IPS-20b (cell line): ENCODE data around the gene PTH2.

ENCODE experiments used
- H3K27ac ChIP-seq: one replicate; pipeline ENCODE4 v1.5.1; 2013; ENCODE audit warnings: low read length
- H3K27me3 ChIP-seq: 2 replicates; pipeline ENCODE4 v1.6.1; 2013; ENCODE audit warnings: mild to moderate bottlenecking, low read length, inconsistent platforms; ENCODE audit not compliant: insufficient read depth
- H3K36me3 ChIP-seq: 2 replicates; pipeline ENCODE4 v1.6.1; 2013; ENCODE audit warnings: low read depth, mild to moderate bottlenecking, inconsistent platforms, low read length, moderate library complexity; ENCODE audit not compliant: insufficient read depth
- H3K4me1 ChIP-seq: 2 replicates; pipeline ENCODE4 v1.6.1; 2013; ENCODE audit warnings: mild to moderate bottlenecking, control low read depth, inconsistent platforms, low read length, moderate library complexity; ENCODE audit not compliant: insufficient read depth
- H3K4me3 ChIP-seq: 2 replicates; pipeline ENCODE4 v1.5.1; 2013; ENCODE audit warnings: mild to moderate bottlenecking, low read length, inconsistent platforms
- H3K9ac ChIP-seq: 2 replicates; pipeline ENCODE4 v1.6.1; 2013; ENCODE audit warnings: low read depth, mild to moderate bottlenecking, inconsistent platforms, low read length, moderate library complexity
- H3K9me3 ChIP-seq: 2 replicates; pipeline ENCODE4 v1.6.1; 2013; ENCODE audit warnings: mild to moderate bottlenecking, low read depth, low read length, inconsistent platforms; ENCODE audit not compliant: insufficient read depth

The PTH2 gene

GRCh38 chr19:49417088-49417487 is 6.2 kb downstream of the PTH2 start:
- Histone ChIP-seq H3K36me3 (no peaks in the 10 kb centered on the region), H3K27ac (no peak overlapping the region), H3K9me3 (no peaks in the 10 kb centered on the region), H3K4me1 (no peaks in the 10 kb centered on the region; the same call in 1 of the 2 replicates), H3K27me3 (peaks cover 40% of the 10 kb centered on the region), H3K9ac (no peak overlapping the region), H3K4me3 (no peak overlapping the region)

GRCh38 chr19:49415810-49416200 is 7.4 kb downstream of the PTH2 start:
- Histone ChIP-seq H3K27ac (no peak overlapping the region), H3K36me3 (no peaks in the 10 kb centered on the region), H3K9me3 (no peaks in the 10 kb centered on the region), H3K4me1 (no peaks in the 10 kb centered on the region; the same call in 1 of the 2 replicates), H3K27me3 (peaks cover 27% of the 10 kb centered on the region), H3K4me3 (no peak overlapping the region), H3K9ac (no peak overlapping the region)

GRCh38 chr19:49415102-49415809 is 8.0 kb downstream of the PTH2 start:
- Histone ChIP-seq H3K27ac (no peak overlapping the region), H3K27me3 (peaks cover 21% of the 10 kb centered on the region), H3K36me3 (no peaks in the 10 kb centered on the region), H3K4me1 (no peaks in the 10 kb centered on the region), H3K9me3 (no peaks in the 10 kb centered on the region), H3K9ac (no peak overlapping the region), H3K4me3 (no peak overlapping the region)

- H3K9me3 ChIP-seq = no peaks in the 10 kb centered on the region
- H3K9ac ChIP-seq = no peak overlapping the region
- H3K27me3 ChIP-seq = peaks cover 15% of the 10 kb centered on the region; the same call in 1 of the 2 replicates
- no peak overlapping the region for H3K4me3 ChIP-seq
- no peak overlapping the region for H3K27ac ChIP-seq
- no peaks in the 10 kb centered on the region for H3K4me1 ChIP-seq
- H3K36me3 ChIP-seq = no peaks in the 10 kb centered on the region
These were observed 9.0 kb downstream of the PTH2 start for GRCh38 chr19:49414256-49414655.

GRCh38 chr19:49413348-49413747 is 9.9 kb downstream of the PTH2 start:
- H3K27ac ChIP-seq = no peak overlapping the region
- H3K27me3 ChIP-seq = peaks cover 6% of the 10 kb centered on the region; the same call in 1 of the 2 replicates
- H3K4me3 ChIP-seq = no peak overlapping the region
- no peaks in the 10 kb centered on the region for H3K36me3 ChIP-seq
- no peaks in the 10 kb centered on the region for H3K4me1 ChIP-seq
- no peak overlapping the region for H3K9ac ChIP-seq
- no peaks in the 10 kb centered on the region for H3K9me3 ChIP-seq

GRCh38 chr19:49411681-49412326 is 11.4 kb downstream of the PTH2 start:
- H3K4me1 ChIP-seq = no peaks in the 10 kb centered on the region
- H3K27ac ChIP-seq = no peak overlapping the region

GRCh38 chr19:49409441-49410029 is 13.7 kb downstream of the PTH2 start:
- Histone ChIP-seq H3K27ac (no peak overlapping the region), H3K9ac (no peak overlapping the region), H3K36me3 (no peaks in the 10 kb centered on the region), H3K4me1 (no peaks in the 10 kb centered on the region; the same call in 1 of the 2 replicates), H3K9me3 (no peaks in the 10 kb centered on the region), H3K27me3 (no peaks in the 10 kb centered on the region), H3K4me3 (no peak overlapping the region)

More at GRCh38 chr19:49411681-49412326, 11.4 kb downstream of the PTH2 start:
- Histone ChIP-seq H3K4me3 (no peak overlapping the region), H3K9ac (no peak overlapping the region), H3K27me3 (no peaks in the 10 kb centered on the region), H3K9me3 (no peaks in the 10 kb centered on the region), H3K36me3 (no peaks in the 10 kb centered on the region)

- H3K27me3 ChIP-seq = no peaks in the 10 kb centered on the region
- no peaks in the 10 kb centered on the region for H3K36me3 ChIP-seq
- H3K9ac ChIP-seq = no peak overlapping the region
- no peak overlapping the region for H3K4me3 ChIP-seq
- H3K4me1 ChIP-seq = peaks cover 4% of the 10 kb centered on the region; the same call in 1 of the 2 replicates
- H3K9me3 ChIP-seq = no peaks in the 10 kb centered on the region
- no peak overlapping the region for H3K27ac ChIP-seq
These were observed 14.3 kb downstream of the PTH2 start for GRCh38 chr19:49408816-49409440.

DNA sequence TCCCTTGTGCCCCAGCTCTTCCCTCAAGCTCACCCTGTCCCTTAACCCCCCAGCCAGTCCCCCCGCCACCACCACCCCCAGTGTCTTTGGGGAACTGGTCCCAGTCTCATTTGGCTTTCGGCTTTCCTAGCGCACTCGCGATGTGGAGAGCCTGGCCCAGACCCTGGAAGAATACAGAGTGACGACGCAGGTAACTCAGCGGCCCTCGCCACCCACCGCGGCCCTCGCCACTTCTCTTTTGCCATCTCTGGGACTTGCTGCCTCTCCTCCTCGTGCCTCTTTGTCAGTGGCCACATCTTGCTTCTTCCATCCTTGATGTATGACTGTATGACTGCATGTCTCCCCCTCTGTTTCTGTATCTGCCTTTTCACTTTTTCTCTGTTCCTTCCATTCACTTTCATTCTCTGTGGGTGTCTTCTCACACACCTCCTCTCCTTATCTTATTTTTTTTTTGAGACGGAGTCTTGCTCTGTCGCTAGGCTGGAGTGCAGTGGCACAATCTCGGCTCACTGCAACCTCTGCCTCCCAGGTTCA is 15.7 kb downstream of the PTH2 start:
- H3K4me3 ChIP-seq = no peak overlapping the region
- H3K27ac ChIP-seq = no peak overlapping the region
- no peak overlapping the region for H3K9ac ChIP-seq
- no peaks in the 10 kb centered on the region for H3K9me3 ChIP-seq
- no peaks in the 10 kb centered on the region for H3K27me3 ChIP-seq
- peaks cover 8% of the 10 kb centered on the region for H3K4me1 ChIP-seq
- H3K36me3 ChIP-seq = no peaks in the 10 kb centered on the region

DNA sequence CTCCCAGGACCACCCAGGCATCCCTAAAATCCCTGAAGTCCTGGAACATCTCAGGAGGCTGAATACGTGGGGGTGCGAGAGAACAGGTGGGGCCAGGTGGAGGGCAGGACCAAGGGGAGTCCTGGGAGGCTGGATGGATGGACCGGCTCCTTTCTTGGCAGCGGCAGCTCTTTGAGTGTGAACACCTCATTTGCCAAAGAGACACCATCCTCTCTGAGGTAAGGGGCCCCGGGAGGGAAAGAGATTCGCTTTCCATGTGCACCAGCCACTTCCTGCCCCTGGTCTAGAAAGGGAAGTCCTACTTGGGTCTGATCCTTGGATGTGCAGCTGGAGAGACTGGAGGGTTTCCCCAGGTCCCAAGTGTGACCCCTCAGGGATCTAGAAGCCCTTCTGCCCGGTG is 16.2 kb downstream of the PTH2 start:
- H3K9me3 ChIP-seq = no peaks in the 10 kb centered on the region
- no peak overlapping the region for H3K4me3 ChIP-seq
- peaks cover 8% of the 10 kb centered on the region for H3K4me1 ChIP-seq
- no peaks in the 10 kb centered on the region for H3K36me3 ChIP-seq
- no peak overlapping the region for H3K9ac ChIP-seq
- H3K27ac ChIP-seq = no peak overlapping the region
- no peaks in the 10 kb centered on the region for H3K27me3 ChIP-seq

- Histone ChIP-seq H3K27ac (peak overlapping the region; percentile 75), H3K9ac (peak overlapping the region; percentile 81; the same call in 1 of the 2 replicates), H3K36me3 (no peaks in the 10 kb centered on the region), H3K4me3 (peak overlapping the region; percentile 53), H3K27me3 (no peaks in the 10 kb centered on the region), H3K4me1 (peaks cover 12% of the 10 kb centered on the region), H3K9me3 (no peaks in the 10 kb centered on the region)
These were observed 19.6 kb downstream of the PTH2 start for GRCh38 chr19:49403404-49404187.
